Measurements from ENCODE around the gene IKZF1. TPM values are rescaled to one million over a fixed set of nuclear protein-coding genes. Genes with fewer than 3 reads are reported as not detected.

Gene IKZF1
- total RNA-seq, 6 donors from 2014 or later = 33.8 to 65.1 (median 49.8) TPM

- peaks cover 0 to 8% (median 2%) of the 10 kb centered on the region in 4 donors for H3K36me3 ChIP-seq
- DNase-seq = no peak
- peak in 1 of 2 donors; percentile 20 for ATAC-seq (ENCODE audit: low FRiP score in 2 of 2)
- H3K9me3 ChIP-seq = no peaks in the 10 kb centered on the region
- WGBS, 2 donors = 56 to 57% methylated on average over 7 to 8 of the region's 10 CpGs
- no peak for TF ChIP-seq CTCF (IDR thresholded peaks at IDR 0.05)
- TF ChIP-seq EP300 (IDR thresholded peaks at IDR 0.05) = no peak
- TF ChIP-seq POLR2A (IDR thresholded peaks at IDR 0.05) = no peak
- TF ChIP-seq POLR2AphosphoS5 (IDR thresholded peaks at IDR 0.05) = no peak
- no peak overlapping the region for H3K4me3 ChIP-seq
- H3K27ac ChIP-seq = no peak overlapping the region
- no peaks in the 10 kb centered on the region for H3K4me1 ChIP-seq
- H3K27me3 ChIP-seq = no peaks in the 10 kb centered on the region
Observed at GRCh38 chr7:50379082-50379481, 74.6 kb downstream of the IKZF1 start.

GRCh38 chr7:50379539-50379938, 75.0 kb downstream of the IKZF1 start:
- H3K27me3 ChIP-seq = no peaks in the 10 kb centered on the region
- DNase-seq (no peak), ATAC-seq (ENCODE audit: low FRiP score in 2 of 2) (no peak)
- TF ChIP-seq POLR2A (IDR thresholded peaks at IDR 0.05) = no peak
- TF ChIP-seq CTCF (IDR thresholded peaks at IDR 0.05) = no peak
- H3K36me3 ChIP-seq = peaks cover 0 to 11% (median 2%) of the 10 kb centered on the region in 4 donors
- H3K4me3 ChIP-seq = no peak overlapping the region
- H3K4me1 ChIP-seq = no peaks in the 10 kb centered on the region
- WGBS, 2 donors = 75 to 81% methylated on average over 1 of the region's 1 CpG
- H3K27ac ChIP-seq = no peak overlapping the region
- H3K9me3 ChIP-seq = no peaks in the 10 kb centered on the region

GRCh38 chr7:50382455-50382854, 77.9 kb downstream of the IKZF1 start:
- no peaks in the 10 kb centered on the region for H3K27me3 ChIP-seq
- WGBS, 2 donors = 82 to 86% methylated on average over 18 to 21 of the region's 21 CpGs
- no peaks in the 10 kb centered on the region for H3K9me3 ChIP-seq
- H3K4me3 ChIP-seq = no peak overlapping the region
- ATAC-seq (ENCODE audit: low FRiP score in 2 of 2) (peak in 1 of 2 donors; percentile 17), DNase-seq (peak in 1 of 2 donors; percentile 62)
- no peak overlapping the region for H3K27ac ChIP-seq
- no peak for TF ChIP-seq EP300 (IDR thresholded peaks at IDR 0.05)
- no peak for TF ChIP-seq POLR2AphosphoS5 (IDR thresholded peaks at IDR 0.05)
- no peak for TF ChIP-seq CTCF (IDR thresholded peaks at IDR 0.05)
- no peak for TF ChIP-seq POLR2A (IDR thresholded peaks at IDR 0.05)
- peaks cover 0 to 11% (median 0%) of the 10 kb centered on the region in 4 donors for H3K36me3 ChIP-seq
- no peaks in the 10 kb centered on the region for H3K4me1 ChIP-seq

- Histone ChIP-seq H3K4me3 (no peak overlapping the region), H3K36me3 (peaks cover 0 to 7% (median 0%) of the 10 kb centered on the region in 4 donors), H3K9me3 (no peaks in the 10 kb centered on the region), H3K4me1 (no peaks in the 10 kb centered on the region), H3K27me3 (no peaks in the 10 kb centered on the region), H3K27ac (no peak overlapping the region)
- peak in 1 of 2 donors; percentile 28 for DNase-seq
- WGBS, 2 donors = 69 to 77% methylated on average over 11 of the region's 11 CpGs
- TF ChIP-seq POLR2AphosphoS5 (IDR thresholded peaks at IDR 0.05) = no peak
- no peak for TF ChIP-seq EP300 (IDR thresholded peaks at IDR 0.05)
- no peak for TF ChIP-seq POLR2A (IDR thresholded peaks at IDR 0.05)
- TF ChIP-seq CTCF (IDR thresholded peaks at IDR 0.05) = no peak
- no peak for ATAC-seq (ENCODE audit: low FRiP score in 2 of 2)
Observed at GRCh38 chr7:50387351-50387750, 82.8 kb downstream of the IKZF1 start.

- Histone ChIP-seq H3K9me3 (no peaks in the 10 kb centered on the region), H3K4me1 (no peaks in the 10 kb centered on the region), H3K36me3 (no peaks in the 10 kb centered on the region), H3K27ac (no peak overlapping the region), H3K27me3 (no peaks in the 10 kb centered on the region), H3K4me3 (no peak overlapping the region)
- WGBS, 2 donors = 83% methylated on average over 3 of the region's 3 CpGs; no CpG with 5 or more reads in 1 of the 2 donors
- no peak for ATAC-seq (ENCODE audit: low FRiP score in 2 of 2)
- no peak for DNase-seq
- TF ChIP-seq POLR2AphosphoS5 (IDR thresholded peaks at IDR 0.05) (no peak), CTCF (IDR thresholded peaks at IDR 0.05) (no peak), POLR2A (IDR thresholded peaks at IDR 0.05) (no peak), EP300 (IDR thresholded peaks at IDR 0.05) (no peak)
Observed at GRCh38 chr7:50389961-50390360, 85.4 kb downstream of the IKZF1 start.
